ENCODE results near the gene SPATS2L.

DNA sequence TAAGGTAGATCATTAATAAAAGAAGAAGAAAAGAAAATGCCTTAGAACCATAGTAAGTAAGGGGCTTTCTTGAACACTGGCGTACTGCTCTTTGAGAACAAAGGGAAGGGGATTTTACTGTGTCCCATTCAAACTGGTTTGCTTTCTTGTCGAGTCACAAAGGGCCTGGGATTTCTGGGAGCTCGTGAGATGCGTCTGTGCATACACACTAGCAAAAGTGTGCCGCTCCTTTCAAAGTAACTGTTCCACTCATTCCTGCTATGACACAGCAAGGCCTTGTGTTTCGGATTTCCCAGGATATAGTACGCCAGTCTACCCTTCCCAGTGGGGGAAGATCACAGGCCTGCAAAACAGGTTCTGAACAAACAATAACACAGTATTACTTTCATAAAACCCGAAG, 110.4 kb downstream of the SPATS2L start:
- TF ChIP-seq TCF12 (IDR thresholded peaks at IDR 0.05; ENCODE audit: low read depth) (no peak), EGR1 (IDR thresholded peaks at IDR 0.05) (no peak)

All from Ishikawa (cell line).